IMR-90 (cell line): ENCODE measurements around the gene RXYLT1. TPM values are rescaled to one million over a fixed set of nuclear protein-coding genes. Genes with fewer than 3 reads are reported as not detected.

Source experiments
- ATAC-seq: fragments of 200-7000 bp; cut with Tn5 transposase; 2 replicates; pipeline ENCODE4 v1.9.1; 2020; ENCODE audit warnings: low read depth, mild to moderate bottlenecking, moderate library complexity
- BruUV-seq: library from RNA; stranded (reverse); fragments of 400-500 nt; replicated peaks from 2 replicates; lab custom pipeline; 2021; lab: Mats Ljungman, UMichigan
- CTCF ChIA-PET: fragments of 300-600 bp; formaldehyde crosslinking; extraction: SDS; loops from one replicate; lab custom pipeline; 2021; ENCODE audit warnings: antibody characterized with exemption; lab: Yijun Ruan, JAX
- POLR2A ChIA-PET: fragments of 300-600 bp; sonication (Branson Sonifier 250); formaldehyde crosslinking; loops from one replicate; lab custom pipeline; 2022; ENCODE audit warnings: antibody characterized with exemption; ENCODE audit not compliant: unreplicated experiment; lab: Charles Lee
- DNase-seq: peaks from one replicate; pipeline ENCODE4 v3.0.0; 2013
- H2AFZ ChIP-seq: replicated peaks from 2 replicates; pipeline ENCODE3; 2013; ENCODE audit warnings: low read length, mild to moderate bottlenecking; ENCODE audit not compliant: poor library complexity
- H2AK5ac ChIP-seq: 2 replicates; pipeline ENCODE4 v1.6.1; 2013; ENCODE audit warnings: low read depth, low read length, inconsistent platforms
- H2AK9ac ChIP-seq: replicated peaks from 2 replicates; pipeline ENCODE3; 2013; ENCODE audit warnings: mild to moderate bottlenecking, low read depth, low read length, moderate library complexity; ENCODE audit not compliant: poor library complexity
- H2BK120ac ChIP-seq: 2 replicates; pipeline ENCODE4 v1.6.1; 2013; ENCODE audit warnings: low read depth, low read length, inconsistent platforms
- H2BK15ac ChIP-seq: 3 replicates; pipeline ENCODE4 v1.6.1; 2013; ENCODE audit warnings: low read depth, low read length, inconsistent platforms
- H2BK20ac ChIP-seq: 2 replicates; pipeline ENCODE4 v1.6.1; 2013; ENCODE audit warnings: low read depth, mild to moderate bottlenecking, inconsistent platforms, low read length, moderate library complexity
- H2BK5ac ChIP-seq: 2 replicates; pipeline ENCODE4 v1.6.1; 2013; ENCODE audit warnings: mild to moderate bottlenecking, low read depth, low read length, inconsistent platforms; ENCODE audit not compliant: poor library complexity, severe bottlenecking
- H3K14ac ChIP-seq: replicated peaks from 2 replicates; pipeline ENCODE4 v1.6.1; 2013; ENCODE audit warnings: low read depth, low read length, inconsistent platforms
- H3K18ac ChIP-seq: 2 replicates; pipeline ENCODE4 v1.6.1; 2013; ENCODE audit warnings: low read depth, low read length, control low read depth
- H3K23ac ChIP-seq: 2 replicates; pipeline ENCODE4 v1.6.1; 2013; ENCODE audit warnings: low read depth, low read length, inconsistent platforms
- H3K27ac ChIP-seq: 2 replicates; pipeline ENCODE4 v1.5.1; 2013; ENCODE audit warnings: mild to moderate bottlenecking, control low read depth, low read length; ENCODE audit not compliant: insufficient read depth
- H3K27me3 ChIP-seq: 2 replicates; pipeline ENCODE4 v1.6.1; 2013; ENCODE audit warnings: low read length; ENCODE audit not compliant: control insufficient read depth, insufficient read depth
- H3K36me3 ChIP-seq: 2 replicates; pipeline ENCODE4 v1.6.1; 2013; ENCODE audit warnings: low read length, mixed read lengths; ENCODE audit not compliant: control insufficient read depth, insufficient read depth
- H3K4ac ChIP-seq: 2 replicates; pipeline ENCODE4 v1.6.1; 2013; ENCODE audit warnings: low read depth, low read length, inconsistent platforms
- H3K4me1 ChIP-seq: 2 replicates; pipeline ENCODE4 v1.6.1; 2013; ENCODE audit warnings: low read length, mixed read lengths; ENCODE audit not compliant: control insufficient read depth, insufficient read depth
- H3K4me2 ChIP-seq: 2 replicates; pipeline ENCODE4 v1.6.1; 2013; ENCODE audit warnings: low read depth, mild to moderate bottlenecking, control low read depth, low read length, moderate library complexity
- H3K4me3 ChIP-seq: 2 replicates; pipeline ENCODE4 v1.5.1; 2013; ENCODE audit warnings: low read depth, mild to moderate bottlenecking, control low read depth, low read length, moderate library complexity; ENCODE audit not compliant: insufficient read depth
- H3K56ac ChIP-seq: 2 replicates; pipeline ENCODE4 v1.6.1; 2013; ENCODE audit warnings: low read length, inconsistent platforms; ENCODE audit not compliant: insufficient read depth; ENCODE audit errors: extremely low read depth
- H3K79me1 ChIP-seq, 2 experiments: 2 replicates each; pipeline ENCODE4 v1.6.1; 2013; ENCODE audit warnings: low read length in 2 of 2, inconsistent platforms in 1 of 2, low read depth in 1 of 2
- H3K9ac ChIP-seq: 2 replicates; pipeline ENCODE4 v1.6.1; 2013; ENCODE audit warnings: low read depth, low read length, control low read depth
- H3K9me1 ChIP-seq: 2 replicates; pipeline ENCODE4 v1.6.1; 2013; ENCODE audit warnings: low read length, inconsistent platforms; ENCODE audit not compliant: insufficient read depth
- H3K9me3 ChIP-seq: 2 replicates; pipeline ENCODE4 v1.6.1; 2013; ENCODE audit warnings: low read length; ENCODE audit not compliant: control insufficient read depth, insufficient read depth
- H4K20me1 ChIP-seq: 2 replicates; pipeline ENCODE4 v1.6.1; 2013; ENCODE audit warnings: low read length, inconsistent platforms; ENCODE audit not compliant: insufficient read depth
- H4K5ac ChIP-seq: 2 replicates; pipeline ENCODE4 v1.6.1; 2013; ENCODE audit warnings: mild to moderate bottlenecking, low read depth, low read length, control low read depth
- H4K8ac ChIP-seq, 2 experiments: 2 replicates each; pipeline ENCODE4 v1.6.1; 2013; ENCODE audit warnings: low read depth in 2 of 2, low read length in 2 of 2, control low read depth in 1 of 2, inconsistent platforms in 1 of 2
- H4K91ac ChIP-seq: 2 replicates; pipeline ENCODE4 v1.6.1; 2013; ENCODE audit warnings: low read depth, low read length, inconsistent platforms; ENCODE audit not compliant: insufficient read depth
- MAFK ChIP-seq: IDR thresholded peaks from 2 replicates; pipeline ENCODE4 v1.6.1; 2012; ENCODE audit warnings: low read depth, low read length, improper control_type of control experiment
- MAZ ChIP-seq: IDR thresholded peaks from 2 replicates; pipeline ENCODE4 v1.6.1; 2012; ENCODE audit warnings: low read depth, mild to moderate bottlenecking, low read length, improper control_type of control experiment, moderate library complexity, borderline replicate concordance
- RAD21 ChIP-seq: IDR thresholded peaks from 2 replicates; pipeline ENCODE4 v1.6.1; 2012; ENCODE audit warnings: low read length, improper control_type of control experiment
- WGBS, 2 experiments: methylation state at CpG; one replicate each; pipeline versions ENCODE4 v1.1.5 to v1.1.7; 2013; ENCODE audit warnings: missing lambda C conversion rate in 2 of 2; ENCODE audit not compliant: insufficient read length in 1 of 2; ENCODE audit errors: extremely low coverage in 2 of 2; 5-methylcytosine and 5-hydroxymethylcytosine counted together
- dilution Hi-C: fragments of 300-500 bp; cut with HindIII; formaldehyde crosslinking; loops from one replicate; pipeline ENCODE4 v1.14.3; 2018; ENCODE audit warnings: low sequenced_read_pairs; ENCODE audit not compliant: unreplicated experiment
- in situ Hi-C: fragments of 300-500 bp; cut with MboI; formaldehyde crosslinking; loops from 3 replicates; pipeline ENCODE4 v1.14.3; 2019; ENCODE audit warnings: low sequenced_read_pairs, inconsistent platforms, mixed read lengths
- intact Hi-C: fragments of 100-400 bp; cut with micrococcal nuclease; formaldehyde crosslinking; loops from 2 replicates; pipeline ENCODE4 v1.10.0; 2022
- polyA plus RNA-seq, 3 experiments: library from polyadenylated mRNA; depleted of rRNA; stranded (reverse); fragments of >200 nt; gene quantifications; 2 replicates each; pipeline ENCODE4 v1.2.3, GENCODE V29; 2012; ENCODE audit warnings: low replicate concordance in 1 of 3
- total RNA-seq: library from RNA; depleted of rRNA; stranded (reverse); fragments of >200 nt; gene quantifications from 2 replicates; pipeline ENCODE4 v1.2.3, GENCODE V29; 2012
- TF ChIP-seq, protein P1 (sequence below): fragments of 150-350 bp; IDR thresholded peaks from 2 replicates; pipeline ENCODE4 v1.6.1; 2016; ENCODE audit warnings: low read depth, mild to moderate bottlenecking, low read length, moderate library complexity, borderline replicate concordance

The RXYLT1 gene
- total and polyA plus RNA-seq, 2 of the 4 experiments (the other 2 are of a cell fraction): 9.0 to 9.5 TPM

DNA sequence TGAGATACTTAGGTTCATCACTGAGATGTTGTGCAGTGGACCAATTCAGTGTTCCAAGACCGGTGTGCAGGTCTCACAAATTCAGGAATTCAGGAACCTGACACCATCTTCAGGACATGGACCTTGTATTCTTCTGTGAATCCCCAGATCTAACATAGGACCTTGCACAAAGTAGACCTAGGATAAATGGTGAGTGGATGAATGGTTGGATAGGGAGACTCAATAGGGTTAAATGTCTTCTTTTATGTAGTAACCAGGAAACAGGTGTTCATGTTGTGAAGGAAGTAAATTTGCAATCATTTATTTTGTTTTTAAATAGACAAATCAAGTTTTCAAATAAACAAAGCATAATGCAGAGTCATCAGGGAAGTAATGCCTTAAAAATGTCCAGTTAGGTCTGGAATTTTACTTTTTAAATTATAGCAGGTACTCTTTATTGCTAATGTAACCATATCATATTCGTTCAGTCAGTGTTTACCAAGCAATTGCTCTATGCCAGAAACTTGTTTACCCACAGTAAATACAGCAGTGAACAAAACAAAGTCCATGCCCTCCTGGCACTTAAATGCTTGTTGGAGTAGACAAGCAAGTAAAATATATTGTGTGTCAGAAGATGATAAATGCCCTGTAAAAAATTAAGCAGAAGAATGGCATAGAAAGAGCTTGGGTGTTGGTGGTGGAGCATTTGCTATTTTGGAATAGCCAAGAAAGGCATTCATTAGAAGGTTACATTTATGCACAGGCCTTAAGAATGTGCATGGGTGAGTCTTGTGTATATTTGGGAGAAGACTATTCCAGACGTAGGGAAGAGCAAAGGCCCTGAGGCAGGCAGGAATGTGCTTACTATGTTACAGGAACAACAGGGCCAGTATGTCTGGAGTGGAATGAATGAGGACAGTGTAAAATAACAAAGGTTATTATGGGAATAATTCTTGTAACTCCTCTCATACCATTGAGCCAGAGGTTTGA, 26.3 kb downstream of the RXYLT1 start (continued):
- TF ChIP-seq RAD21: no peak
- TF ChIP-seq MAFK: no peak

DNA sequence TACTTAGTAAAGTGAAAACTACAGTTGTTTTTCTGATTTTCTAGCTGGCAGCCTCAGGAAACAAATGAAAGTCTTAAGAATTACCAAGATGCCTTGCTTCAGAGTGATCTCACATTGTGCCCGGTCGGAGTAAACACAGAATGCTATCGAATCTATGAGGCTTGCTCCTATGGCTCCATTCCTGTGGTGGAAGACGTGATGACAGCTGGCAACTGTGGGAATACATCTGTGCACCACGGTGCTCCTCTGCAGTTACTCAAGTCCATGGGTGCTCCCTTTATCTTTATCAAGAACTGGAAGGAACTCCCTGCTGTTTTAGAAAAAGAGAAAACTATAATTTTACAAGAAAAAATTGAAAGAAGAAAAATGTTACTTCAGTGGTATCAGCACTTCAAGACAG, 28.9 kb downstream of the RXYLT1 start:
- Histone ChIP-seq H3K56ac (no peak overlapping the region), H3K4me1 (peaks cover 2% of the 10 kb centered on the region; the same call in 1 of the 2 replicates), H3K4me3 (no peak overlapping the region), H4K91ac (no peak overlapping the region), H2BK120ac (no peak overlapping the region), H4K20me1 (no peaks in the 10 kb centered on the region), H3K9ac (no peak overlapping the region), H3K79me1 (no peaks in the 10 kb centered on the region), H3K9me1 (peaks cover 3% of the 10 kb centered on the region; the same call in 1 of the 2 replicates), H3K14ac (no peak overlapping the region), H3K4me2 (no peak overlapping the region), H2BK15ac (no peak overlapping the region), H2BK20ac (no peak overlapping the region), H2BK5ac (no peak overlapping the region), H4K8ac (no peak overlapping the region), H2AK5ac (no peak overlapping the region), H3K4ac (no peak overlapping the region), H3K23ac (no peak overlapping the region), H2AFZ (peak overlapping the region; percentile 13), H4K5ac (no peak overlapping the region), H2AK9ac (no peak overlapping the region), H3K27me3 (no peaks in the 10 kb centered on the region), H3K27ac (no peak overlapping the region), H3K9me3 (no peaks in the 10 kb centered on the region), H3K36me3 (peaks cover 4% of the 10 kb centered on the region; the same call in 1 of the 2 replicates), H3K18ac (no peak overlapping the region)
- TF ChIP-seq MAZ (no peak), MAFK (no peak)
- TF ChIP-seq, protein P1, sequence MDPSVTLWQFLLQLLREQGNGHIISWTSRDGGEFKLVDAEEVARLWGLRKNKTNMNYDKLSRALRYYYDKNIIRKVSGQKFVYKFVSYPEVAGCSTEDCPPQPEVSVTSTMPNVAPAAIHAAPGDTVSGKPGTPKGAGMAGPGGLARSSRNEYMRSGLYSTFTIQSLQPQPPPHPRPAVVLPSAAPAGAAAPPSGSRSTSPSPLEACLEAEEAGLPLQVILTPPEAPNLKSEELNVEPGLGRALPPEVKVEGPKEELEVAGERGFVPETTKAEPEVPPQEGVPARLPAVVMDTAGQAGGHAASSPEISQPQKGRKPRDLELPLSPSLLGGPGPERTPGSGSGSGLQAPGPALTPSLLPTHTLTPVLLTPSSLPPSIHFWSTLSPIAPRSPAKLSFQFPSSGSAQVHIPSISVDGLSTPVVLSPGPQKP: no peak
- WGBS, 2 experiments: no CpG with 5 or more reads among the region's 5 CpGs
- BruUV-seq: no TSS peak
- ATAC-seq (no peak), DNase-seq (peak; percentile 28)
- CTCF ChIA-PET: interaction anchor here (0.7 kb wide), 1 partner anchor 281 kb away, joined by 3 read pairs; no protein-coding TSS in a partner anchor
- intact Hi-C loops: no loop called here
- in situ Hi-C loops: no loop called here
- POLR2A ChIA-PET: interaction anchor here (0.6 kb wide), 1 partner anchor 106 kb away, joined by 3 read pairs; no protein-coding TSS in a partner anchor
- dilution Hi-C loops: no loop called here
